GM18498 (cell line): Measurements from ENCODE around the gene CARMIL3.
"Not testable (repeated sequence)": the region's sequence is repeated elsewhere in the genome, so short reads cannot be mapped to it uniquely, and the experiment has no call there.

Experiments used
- ATAC-seq: cut with Tn5 transposase; IDR thresholded peaks from one replicate; pipeline ENCODE4 v1.9.1; 2021; ENCODE audit warnings: mild to moderate bottlenecking, moderate library complexity; ENCODE audit not compliant: unreplicated experiment

The CARMIL3 gene

GRCh38 chr14:24093901-24094840 is 42.4 kb downstream of the CARMIL3 start, which contains the start of gene PCK2:
PCK2 (plus strand) TSS chr14:24094311; CDS start chr14:24094406, 95 bp downstream.
- ATAC-seq = peak; percentile 55

GRCh38 chr14:24094841-24095270 is 43.0 kb downstream of the CARMIL3 start:
- ATAC-seq = peak; percentile 1

GRCh38 chr14:24095271-24096068 is 43.7 kb downstream of the CARMIL3 start:
- ATAC-seq = peak; percentile 69

GRCh38 chr14:24096545-24097181 is 44.9 kb downstream of the CARMIL3 start:
- no peak for ATAC-seq

GRCh38 chr14:24098229-24098926 is 46.6 kb downstream of the CARMIL3 start:
- ATAC-seq = no peak

DNA sequence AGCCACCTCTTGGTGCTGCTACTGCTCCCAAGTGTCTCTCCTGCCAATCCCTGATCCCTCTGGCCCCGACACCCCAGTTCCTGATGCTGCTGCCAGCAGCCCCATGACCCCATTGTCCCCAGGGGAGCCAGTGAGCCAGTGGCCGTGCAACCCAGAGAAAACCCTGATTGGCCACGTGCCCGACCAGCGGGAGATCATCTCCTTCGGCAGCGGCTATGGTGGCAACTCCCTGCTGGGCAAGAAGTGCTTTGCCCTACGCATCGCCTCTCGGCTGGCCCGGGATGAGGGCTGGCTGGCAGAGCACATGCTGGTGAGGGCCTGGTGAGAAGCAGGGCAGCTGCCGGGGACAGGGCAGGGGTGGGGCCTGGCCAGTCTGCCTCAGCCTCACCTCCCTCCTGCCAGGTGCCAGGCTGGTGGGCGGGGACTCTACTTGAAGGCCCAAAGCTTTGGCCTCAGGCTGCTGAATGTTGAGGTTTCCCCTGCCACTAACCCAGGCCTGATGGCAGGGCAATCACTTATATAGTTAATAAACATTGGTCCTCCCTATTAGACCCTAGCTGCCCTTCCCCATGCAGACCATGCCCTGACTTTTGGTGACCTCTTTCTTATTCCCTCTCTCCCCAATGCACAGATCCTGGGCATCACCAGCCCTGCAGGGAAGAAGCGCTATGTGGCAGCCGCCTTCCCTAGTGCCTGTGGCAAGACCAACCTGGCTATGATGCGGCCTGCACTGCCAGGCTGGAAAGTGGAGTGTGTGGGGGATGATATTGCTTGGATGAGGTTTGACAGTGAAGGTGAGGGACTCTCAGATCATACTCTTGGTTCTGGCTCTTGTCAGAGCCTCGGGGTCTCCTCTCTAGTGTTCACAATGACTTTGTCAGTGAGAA is 47.4 kb downstream of the CARMIL3 start:
- ATAC-seq = no peak

- no peak for ATAC-seq
Measured at GRCh38 chr14:24100197-24100981, 48.6 kb downstream of the CARMIL3 start.

GRCh38 chr14:24100982-24101494 is 49.2 kb downstream of the CARMIL3 start:
- no peak for ATAC-seq

- ATAC-seq = no peak
Measured at GRCh38 chr14:24102357-24103048, 50.7 kb downstream of the CARMIL3 start.

DNA sequence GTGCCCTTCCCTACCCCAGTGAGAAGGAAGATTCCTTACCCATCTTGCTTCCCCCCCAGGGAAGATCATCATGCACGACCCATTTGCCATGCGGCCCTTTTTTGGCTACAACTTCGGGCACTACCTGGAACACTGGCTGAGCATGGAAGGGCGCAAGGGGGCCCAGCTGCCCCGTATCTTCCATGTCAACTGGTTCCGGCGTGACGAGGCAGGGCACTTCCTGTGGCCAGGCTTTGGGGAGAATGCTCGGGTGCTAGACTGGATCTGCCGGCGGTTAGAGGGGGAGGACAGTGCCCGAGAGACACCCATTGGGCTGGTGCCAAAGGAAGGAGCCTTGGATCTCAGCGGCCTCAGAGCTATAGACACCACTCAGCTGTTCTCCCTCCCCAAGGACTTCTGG is 51.6 kb downstream of the CARMIL3 start:
- ATAC-seq = no peak

DNA sequence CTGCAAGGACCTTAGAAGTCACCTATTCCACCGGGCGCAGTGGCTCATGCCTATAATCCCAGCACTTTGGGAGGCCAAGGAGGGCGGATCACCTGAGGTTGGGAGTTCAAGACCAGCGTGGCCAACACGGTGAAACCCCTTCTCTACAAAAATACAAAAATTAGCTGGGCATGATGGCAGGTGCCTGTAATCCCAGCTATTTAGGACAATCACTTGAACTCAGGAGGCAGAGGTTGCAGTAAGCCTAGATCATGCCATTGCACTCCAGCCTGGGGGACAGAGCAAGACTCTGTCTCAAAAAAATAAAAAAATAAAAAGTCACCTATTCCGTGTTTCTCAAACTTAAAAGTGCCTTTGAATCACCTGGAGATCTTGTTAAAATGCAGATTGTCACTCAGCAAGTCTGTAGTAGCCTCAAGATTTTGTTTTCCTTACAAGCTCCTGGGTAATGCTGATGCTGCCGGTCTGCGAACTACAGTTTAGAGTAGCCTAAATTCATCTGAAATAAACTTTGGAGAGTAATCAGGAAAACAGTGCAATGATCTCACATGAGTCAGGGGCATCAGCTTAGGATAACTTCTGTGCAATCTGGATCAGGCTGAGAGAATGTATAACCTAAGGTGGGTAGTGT is 53.9 kb downstream of the CARMIL3 start:
- ATAC-seq = not testable (repeated sequence)

- ATAC-seq = no peak
Measured at GRCh38 chr14:24106672-24107271, 55.0 kb downstream of the CARMIL3 start.

DNA sequence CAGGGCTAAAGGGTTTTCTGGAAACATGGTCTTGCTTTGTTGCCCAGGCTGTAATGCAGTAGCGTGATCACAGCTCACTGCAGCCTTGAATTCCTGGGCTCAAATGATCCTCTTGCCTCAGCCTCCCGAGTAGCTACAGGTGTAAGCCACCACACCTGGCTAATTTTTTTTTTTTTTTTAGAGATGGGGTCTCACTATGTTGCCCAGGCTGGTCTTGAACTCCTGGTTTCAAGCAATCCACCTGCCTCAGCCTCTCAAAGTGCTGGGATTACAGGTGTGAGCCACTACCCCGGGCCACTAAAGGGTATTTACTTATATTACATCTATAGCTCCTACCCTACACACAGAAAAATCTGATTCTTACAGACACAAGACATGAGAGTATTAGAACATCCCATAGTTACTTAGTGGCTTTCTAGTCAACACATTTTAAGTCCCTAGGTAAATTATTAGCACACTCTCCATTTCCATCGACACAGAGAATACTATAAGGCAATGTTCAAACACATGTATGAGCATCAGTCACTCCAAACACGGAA is 56.6 kb downstream of the CARMIL3 start:
- peak; percentile 33 for ATAC-seq

DNA sequence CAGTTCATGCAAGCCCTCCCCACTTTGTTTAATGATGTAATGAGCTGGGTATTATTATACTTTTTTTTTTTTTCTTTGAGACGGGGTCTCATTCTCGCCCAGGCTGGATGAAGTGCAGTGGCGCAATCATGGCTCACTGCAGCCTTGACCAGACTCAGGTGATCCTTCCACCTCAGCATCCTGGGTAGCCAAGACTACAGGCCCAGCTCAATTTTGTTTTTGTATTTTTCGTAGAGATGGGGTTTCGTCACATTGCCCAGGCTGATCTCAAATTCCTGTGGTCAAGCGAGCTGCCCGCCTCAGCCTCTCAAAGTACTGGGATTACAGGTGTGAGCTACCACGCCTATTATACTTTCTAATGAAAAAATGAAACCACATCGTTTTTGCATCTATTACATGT is 58.3 kb downstream of the CARMIL3 start:
- no peak for ATAC-seq

GRCh38 chr14:24110523-24110922 is 58.7 kb downstream of the CARMIL3 start:
- ATAC-seq = no peak

- no peak for ATAC-seq
Measured at GRCh38 chr14:24113379-24113800, 61.6 kb downstream of the CARMIL3 start.
